NCI-H345 treated with DMSO at 0.1 percent for 48 hours (cell line): ENCODE results near the gene SYP.
"Not testable (repeated sequence)": the region's sequence is repeated elsewhere in the genome, so short reads cannot be mapped to it uniquely, and the experiment has no call there.

Experiments
- DNase-seq: peaks from one replicate; lab custom pipeline; 2025; ENCODE audit not compliant: unreplicated experiment; lab: John Stamatoyannopoulos, UW

The SYP gene

GRCh38 chrX:49142264-49142663 is 57.7 kb downstream of the SYP start:
- DNase-seq = not testable (repeated sequence)

- no peak for DNase-seq
Measured at GRCh38 chrX:49139713-49140112, 60.3 kb downstream of the SYP start.
